Activated gamma-delta T cell treated with anti-CD3 and anti-CD28 coated beads, Interleukin-2, amount 50 U/mL, for 16 hours (primary cell): ENCODE results near the gene AMDHD2.
"Not testable (repeated sequence)": the region's sequence is repeated elsewhere in the genome, so short reads cannot be mapped to it uniquely, and the experiment has no call there.

Source experiments
- DNase-seq: peaks from one replicate; pipeline ENCODE4 v3.0.0-alpha.2; 2020; ENCODE audit warnings: low read depth

AMDHD2 gene

GRCh38 chr16:2580143-2580542 is 60.0 kb downstream of the AMDHD2 start:
- DNase-seq = not testable (repeated sequence)

GRCh38 chr16:2580818-2581217 is 60.6 kb downstream of the AMDHD2 start:
- not testable (repeated sequence) for DNase-seq
